ENCODE results near the gene ZFYVE28.

- TF ChIP-seq EZH2 (IDR thresholded peaks at IDR 0.05; ENCODE audit: borderline replicate concordance, control insufficient read depth, low read depth, low read length) (no peak), EP300 (IDR thresholded peaks at IDR 0.05; ENCODE audit: borderline replicate concordance in 1 of 2, control insufficient read depth in 1 of 2, low read depth in 2 of 2, low read length in 2 of 2) (no peak), CTCF (IDR thresholded peaks at IDR 0.05 in 2 of 3, conservative IDR thresholded peaks at IDR 0.05 in 1 of 3; ENCODE audit: control insufficient read depth in 2 of 3, extremely low read depth in 1 of 3, insufficient read depth in 1 of 3, low read depth in 3 of 3, low read length in 3 of 3) (no peak), NFYA (IDR thresholded peaks at IDR 0.05; ENCODE audit: borderline replicate concordance, low read depth, low read length) (no peak), USF2 (IDR thresholded peaks at IDR 0.05; ENCODE audit: borderline replicate concordance, low read depth, low read length) (no peak), TCF7 (IDR thresholded peaks at IDR 0.05; ENCODE audit: borderline replicate concordance) (no peak), E4F1 (IDR thresholded peaks at IDR 0.05; ENCODE audit: borderline replicate concordance, partially characterized antibody) (no peak), PAX8 (IDR thresholded peaks at IDR 0.05) (no peak)
- TF ChIP-seq, protein P1, sequence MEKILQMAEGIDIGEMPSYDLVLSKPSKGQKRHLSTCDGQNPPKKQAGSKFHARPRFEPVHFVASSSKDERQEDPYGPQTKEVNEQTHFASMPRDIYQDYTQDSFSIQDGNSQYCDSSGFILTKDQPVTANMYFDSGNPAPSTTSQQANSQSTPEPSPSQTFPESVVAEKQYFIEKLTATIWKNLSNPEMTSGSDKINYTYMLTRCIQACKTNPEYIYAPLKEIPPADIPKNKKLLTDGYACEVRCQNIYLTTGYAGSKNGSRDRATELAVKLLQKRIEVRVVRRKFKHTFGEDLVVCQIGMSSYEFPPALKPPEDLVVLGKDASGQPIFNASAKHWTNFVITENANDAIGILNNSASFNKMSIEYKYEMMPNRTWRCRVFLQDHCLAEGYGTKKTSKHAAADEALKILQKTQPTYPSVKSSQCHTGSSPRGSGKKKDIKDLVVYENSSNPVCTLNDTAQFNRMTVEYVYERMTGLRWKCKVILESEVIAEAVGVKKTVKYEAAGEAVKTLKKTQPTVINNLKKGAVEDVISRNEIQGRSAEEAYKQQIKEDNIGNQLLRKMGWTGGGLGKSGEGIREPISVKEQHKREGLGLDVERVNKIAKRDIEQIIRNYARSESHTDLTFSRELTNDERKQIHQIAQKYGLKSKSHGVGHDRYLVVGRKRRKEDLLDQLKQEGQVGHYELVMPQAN (conservative IDR thresholded peaks at IDR 0.05): no peak
- TF ChIP-seq, protein P2, sequence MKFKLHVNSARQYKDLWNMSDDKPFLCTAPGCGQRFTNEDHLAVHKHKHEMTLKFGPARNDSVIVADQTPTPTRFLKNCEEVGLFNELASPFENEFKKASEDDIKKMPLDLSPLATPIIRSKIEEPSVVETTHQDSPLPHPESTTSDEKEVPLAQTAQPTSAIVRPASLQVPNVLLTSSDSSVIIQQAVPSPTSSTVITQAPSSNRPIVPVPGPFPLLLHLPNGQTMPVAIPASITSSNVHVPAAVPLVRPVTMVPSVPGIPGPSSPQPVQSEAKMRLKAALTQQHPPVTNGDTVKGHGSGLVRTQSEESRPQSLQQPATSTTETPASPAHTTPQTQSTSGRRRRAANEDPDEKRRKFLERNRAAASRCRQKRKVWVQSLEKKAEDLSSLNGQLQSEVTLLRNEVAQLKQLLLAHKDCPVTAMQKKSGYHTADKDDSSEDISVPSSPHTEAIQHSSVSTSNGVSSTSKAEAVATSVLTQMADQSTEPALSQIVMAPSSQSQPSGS (IDR thresholded peaks at IDR 0.05; ENCODE audit: low read length): no peak
Measured at GRCh38 chr4:2364654-2365053, 53.8 kb downstream of the ZFYVE28 start.

Data from GM12878 (cell line).